ENCODE results near the gene GARNL3.

GARNL3 gene

DNA sequence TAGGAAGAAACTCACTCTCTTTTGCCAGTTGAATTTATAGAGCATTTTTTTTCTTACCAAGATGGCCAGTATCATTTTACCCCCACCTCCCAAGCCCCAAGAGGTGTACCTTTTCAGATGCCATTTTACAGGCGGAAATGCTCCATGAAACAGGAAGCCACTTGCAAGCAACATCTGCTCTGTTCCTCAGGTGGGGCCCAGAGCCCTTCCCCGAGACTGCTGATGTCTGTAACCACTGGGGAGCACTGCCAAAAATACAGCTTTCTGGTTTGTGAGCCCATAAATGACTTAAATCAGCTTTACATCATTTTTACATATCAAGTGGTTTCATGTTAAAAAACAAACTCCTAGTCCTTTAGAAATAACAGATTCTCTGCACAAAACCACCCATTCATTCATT is 42.9 kb upstream of the GARNL3 start:
- DNase-seq (ENCODE audit: low read depth) = peak; percentile 61
- TF ChIP-seq, protein P1, sequence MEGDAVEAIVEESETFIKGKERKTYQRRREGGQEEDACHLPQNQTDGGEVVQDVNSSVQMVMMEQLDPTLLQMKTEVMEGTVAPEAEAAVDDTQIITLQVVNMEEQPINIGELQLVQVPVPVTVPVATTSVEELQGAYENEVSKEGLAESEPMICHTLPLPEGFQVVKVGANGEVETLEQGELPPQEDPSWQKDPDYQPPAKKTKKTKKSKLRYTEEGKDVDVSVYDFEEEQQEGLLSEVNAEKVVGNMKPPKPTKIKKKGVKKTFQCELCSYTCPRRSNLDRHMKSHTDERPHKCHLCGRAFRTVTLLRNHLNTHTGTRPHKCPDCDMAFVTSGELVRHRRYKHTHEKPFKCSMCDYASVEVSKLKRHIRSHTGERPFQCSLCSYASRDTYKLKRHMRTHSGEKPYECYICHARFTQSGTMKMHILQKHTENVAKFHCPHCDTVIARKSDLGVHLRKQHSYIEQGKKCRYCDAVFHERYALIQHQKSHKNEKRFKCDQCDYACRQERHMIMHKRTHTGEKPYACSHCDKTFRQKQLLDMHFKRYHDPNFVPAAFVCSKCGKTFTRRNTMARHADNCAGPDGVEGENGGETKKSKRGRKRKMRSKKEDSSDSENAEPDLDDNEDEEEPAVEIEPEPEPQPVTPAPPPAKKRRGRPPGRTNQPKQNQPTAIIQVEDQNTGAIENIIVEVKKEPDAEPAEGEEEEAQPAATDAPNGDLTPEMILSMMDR (IDR thresholded peaks at IDR 0.05; ENCODE audit: low read depth, low read length, missing control alignments) = no peak
- H3K4me3 ChIP-seq (ENCODE audit: low read depth, low read length) = no peak overlapping the region

DNA sequence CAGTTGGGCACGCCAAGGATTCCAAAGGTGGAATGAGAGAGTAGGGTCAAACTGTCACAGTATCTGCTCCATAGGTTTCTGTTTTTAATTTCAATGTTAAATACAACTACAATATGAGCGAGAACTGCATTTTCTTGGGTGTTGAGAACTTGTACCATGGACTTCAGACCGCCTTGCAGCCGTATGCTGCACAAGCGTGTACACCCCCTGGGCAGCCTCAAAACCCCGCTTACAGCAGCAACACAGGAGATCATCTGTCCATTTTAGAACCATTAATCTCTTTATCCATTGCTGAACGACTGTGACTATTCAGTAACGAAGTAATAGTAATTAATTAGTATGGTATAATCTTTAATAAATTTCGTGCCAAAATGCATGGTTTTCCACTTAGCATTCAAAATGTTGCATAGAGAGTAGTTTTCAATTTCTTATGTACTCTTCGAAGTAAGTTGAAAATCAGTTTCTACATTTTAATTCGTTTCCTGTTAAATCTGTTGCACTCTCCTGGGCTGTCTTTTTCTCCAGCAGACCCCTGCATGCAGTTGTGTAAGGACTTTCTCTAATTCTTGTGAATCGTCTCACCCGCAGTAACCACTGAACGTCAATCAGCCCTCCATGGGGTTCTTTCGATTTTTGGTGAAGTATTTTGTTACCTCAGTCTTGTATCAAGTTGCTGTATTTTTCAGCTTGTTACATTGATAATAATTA is 42.0 kb upstream of the GARNL3 start:
- TF ChIP-seq, protein P1 (IDR thresholded peaks at IDR 0.05; ENCODE audit: low read depth, low read length, missing control alignments) = no peak
- no peak overlapping the region for H3K4me3 ChIP-seq (ENCODE audit: low read depth, low read length)
- DNase-seq (ENCODE audit: low read depth) = no peak

DNA sequence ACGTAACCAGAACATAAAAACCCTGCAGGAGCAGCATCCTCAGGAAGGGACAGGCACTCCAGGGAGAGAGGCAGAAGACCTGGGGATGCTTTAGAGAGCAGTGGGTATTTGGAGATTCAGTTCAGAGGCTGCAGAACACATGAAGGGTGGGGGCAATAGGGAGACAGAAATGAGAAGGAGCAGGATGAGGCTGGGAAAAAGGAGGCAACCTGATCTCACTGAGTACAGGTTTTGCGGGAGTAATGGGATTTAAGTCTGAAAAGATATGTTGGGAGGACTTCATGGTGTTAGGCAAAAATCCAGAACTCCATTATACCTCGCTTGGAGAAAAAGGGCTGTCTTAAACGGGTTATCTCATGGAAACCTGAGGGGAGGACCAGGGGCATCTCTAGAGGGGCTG is 41.3 kb upstream of the GARNL3 start:
- H3K4me3 ChIP-seq (ENCODE audit: low read depth, low read length) = no peak overlapping the region
- no peak for DNase-seq (ENCODE audit: low read depth)
- TF ChIP-seq, protein P1 (IDR thresholded peaks at IDR 0.05; ENCODE audit: low read depth, low read length, missing control alignments) = no peak

DNA sequence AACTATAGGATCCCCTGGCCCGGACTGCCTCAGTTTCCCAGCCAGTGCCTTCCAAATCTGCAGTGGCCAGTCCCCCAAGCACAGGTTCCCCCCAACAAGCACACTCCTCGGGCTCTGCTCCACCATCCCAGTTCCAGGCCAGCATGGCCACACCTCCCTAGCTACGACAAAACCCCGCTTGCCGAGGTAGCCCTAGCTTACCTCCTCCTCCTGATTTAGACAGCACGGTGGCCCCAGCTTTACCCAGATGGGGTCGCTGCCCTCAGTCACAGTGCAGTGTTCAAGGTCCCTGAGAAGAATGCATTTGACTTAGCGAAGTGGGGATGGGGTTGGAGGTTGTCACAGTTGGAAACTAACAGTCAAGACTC is 40.8 kb upstream of the GARNL3 start:
- no peak for DNase-seq (ENCODE audit: low read depth)
- H3K4me3 ChIP-seq (ENCODE audit: low read depth, low read length) = peak overlapping the region; percentile 54
- TF ChIP-seq, protein P1 (IDR thresholded peaks at IDR 0.05; ENCODE audit: low read depth, low read length, missing control alignments) = peak; percentile 17

DNA sequence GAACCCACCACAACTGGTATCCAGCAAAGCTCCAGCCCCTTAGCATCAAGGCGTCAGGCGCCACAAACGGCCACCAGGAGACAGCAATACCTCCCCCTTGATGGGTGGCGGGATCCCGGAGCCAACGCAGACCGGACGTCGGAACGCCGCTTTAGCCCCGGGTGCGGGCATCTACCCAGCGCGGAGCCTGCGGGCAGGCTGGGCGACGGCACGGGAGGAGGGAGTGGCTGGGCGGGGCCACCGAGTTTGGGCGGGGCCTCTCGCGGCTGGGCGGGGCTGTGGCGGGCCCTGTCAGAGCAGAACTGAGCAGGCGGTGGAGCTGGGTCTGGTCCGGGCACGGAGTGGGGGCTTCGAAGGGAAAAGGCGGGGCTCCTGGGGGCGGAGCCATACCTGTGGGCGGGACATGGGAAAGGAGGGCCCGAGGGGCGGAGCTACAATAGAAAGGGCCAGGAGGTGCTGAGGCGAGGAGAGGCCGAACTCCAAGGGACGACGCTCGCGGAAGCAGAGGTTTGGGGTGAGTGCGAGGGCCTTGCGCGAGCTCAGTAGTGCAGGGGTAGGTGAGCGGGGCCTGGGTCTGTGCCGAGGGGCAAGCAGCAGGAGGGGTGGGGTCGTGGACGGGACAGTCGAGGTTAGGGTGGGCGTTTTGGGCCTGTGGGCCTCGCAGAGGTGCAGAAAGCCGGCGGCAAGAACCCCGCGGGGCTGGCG is 40.2 kb upstream of the GARNL3 start:
- TF ChIP-seq, protein P1 (IDR thresholded peaks at IDR 0.05; ENCODE audit: low read depth, low read length, missing control alignments) = no peak
- peak; percentile 77 for DNase-seq (ENCODE audit: low read depth)
- H3K4me3 ChIP-seq (ENCODE audit: low read depth, low read length) = peak overlapping the region; percentile 54

DNA sequence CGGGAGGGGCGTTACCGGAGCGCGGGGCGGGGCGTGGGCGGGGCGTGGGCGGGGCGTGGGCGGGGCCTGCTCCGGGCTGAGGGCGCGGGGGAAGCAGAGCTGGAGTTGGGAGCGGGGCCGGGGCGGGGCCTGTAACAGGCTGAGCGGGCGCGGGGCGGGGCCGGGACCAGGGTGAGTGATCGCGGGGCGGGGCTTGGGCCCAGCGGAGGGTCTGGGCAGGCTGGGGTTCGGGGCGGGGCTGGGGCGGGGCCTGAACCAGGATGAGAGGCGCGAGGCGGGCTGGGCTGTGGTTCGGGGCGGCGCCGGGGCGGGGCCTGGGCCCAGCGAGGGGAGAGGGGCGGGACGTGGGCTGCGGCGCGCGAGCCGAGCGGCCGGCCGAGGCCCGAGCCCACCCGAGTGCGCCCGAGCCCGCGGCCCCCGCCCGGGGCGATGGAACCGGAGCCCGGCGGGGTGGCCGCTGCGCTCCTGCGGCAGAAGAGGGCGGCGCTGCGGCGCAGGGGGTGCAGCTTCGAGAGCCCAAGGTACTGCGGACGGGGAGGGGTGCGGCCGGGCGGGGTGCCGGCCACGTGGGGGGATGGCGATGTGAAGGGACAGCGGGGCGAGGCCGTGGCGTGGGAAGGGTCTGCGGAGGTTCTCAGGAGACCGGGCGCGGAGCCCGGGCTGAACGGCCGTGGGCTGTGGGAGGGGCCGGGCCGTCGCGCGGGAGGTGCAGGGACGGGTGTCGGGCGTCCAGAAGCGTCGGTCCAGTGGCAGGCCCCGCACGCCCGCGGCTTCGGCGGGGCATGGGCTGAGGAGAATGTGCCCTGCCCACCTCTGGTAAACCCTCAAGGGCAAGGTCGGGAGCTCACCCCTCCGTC is 39.5 kb upstream of the GARNL3 start:
- DNase-seq (ENCODE audit: low read depth) = peak; percentile 55
- TF ChIP-seq, protein P1 (IDR thresholded peaks at IDR 0.05; ENCODE audit: low read depth, low read length, missing control alignments) = no peak
- H3K4me3 ChIP-seq (ENCODE audit: low read depth, low read length) = peak overlapping the region; percentile 85
